HL-60/S4 (cell line): ENCODE results near the gene CD79A.
"Not testable (repeated sequence)": the region's sequence is repeated elsewhere in the genome, so short reads cannot be mapped to it uniquely, and the experiment has no call there.

Source experiments
- in situ Hi-C: fragments of 300-500 bp; cut with MboI; formaldehyde crosslinking; loops from 2 replicates; pipeline ENCODE4 v1.14.3; 2022; ENCODE audit warnings: low sequenced_read_pairs

The CD79A gene

GRCh38 chr19:41904118-41904870 is 27.2 kb downstream of the CD79A start:
- in situ Hi-C loops, result no loop called here

GRCh38 chr19:41905273-41906002 is 28.4 kb downstream of the CD79A start:
- in situ Hi-C loops, result no loop called here

- in situ Hi-C loops, result no loop called here
Observed at GRCh38 chr19:41906271-41906670, 29.2 kb downstream of the CD79A start.

- in situ Hi-C loops, result no loop called here
Observed at GRCh38 chr19:41906916-41907680, 30.0 kb downstream of the CD79A start.

- in situ Hi-C loops, result no loop called here
Observed at GRCh38 chr19:41907994-41908615, 31.0 kb downstream of the CD79A start.

- in situ Hi-C loops, result no loop called here
Observed at GRCh38 chr19:41908724-41909464, 31.8 kb downstream of the CD79A start.

GRCh38 chr19:41909706-41910105 is 32.6 kb downstream of the CD79A start:
- in situ Hi-C loops, result no loop called here

- in situ Hi-C loops, result no loop called here
Observed at GRCh38 chr19:41910240-41910991, 33.3 kb downstream of the CD79A start.

- in situ Hi-C loops, result no loop called here
Observed at GRCh38 chr19:41910992-41911888, 34.2 kb downstream of the CD79A start.

GRCh38 chr19:41911889-41912731 is 35.0 kb downstream of the CD79A start:
- in situ Hi-C loops, result no loop called here

GRCh38 chr19:41912899-41913537 is 35.9 kb downstream of the CD79A start:
- in situ Hi-C loops, result no loop called here

GRCh38 chr19:41913538-41914423 is 36.7 kb downstream of the CD79A start:
- in situ Hi-C loops, result no loop called here

- in situ Hi-C loops, result not testable (repeated sequence)
Observed at GRCh38 chr19:41914424-41914834, 37.4 kb downstream of the CD79A start.

- in situ Hi-C loops, result no loop called here
Observed at GRCh38 chr19:41915021-41915775, 38.1 kb downstream of the CD79A start.

- in situ Hi-C loops, result no loop called here
Observed at GRCh38 chr19:41915776-41916414, 38.8 kb downstream of the CD79A start.
